SU-DHL-6 (cell line): Measurements from ENCODE around the gene RAB33A.

Experiments
- CTCF ChIP-seq: fragments of 200-600 bp; sonication (generic); IDR thresholded peaks from one replicate; pipeline ENCODE4 v1.5.1; 2017; ENCODE audit warnings: antibody characterized with exemption, mild to moderate bottlenecking, low read length, moderate library complexity; ENCODE audit not compliant: insufficient read depth, poor library complexity, severe bottlenecking
- EZH2phosphoT487 ChIP-seq: fragments of 200-600 bp; sonication (generic), shearing (Covaris generic); conservative IDR thresholded peaks from 2 replicates; pipeline ENCODE4 v1.6.1; 2018; ENCODE audit warnings: mild to moderate bottlenecking, antibody characterized with exemption, low read length, moderate library complexity, mixed read lengths

- TF ChIP-seq CTCF (no peak), EZH2phosphoT487 (no peak)
Measured at GRCh38 chrX:130165181-130165702, 6.5 kb upstream of the RAB33A start.
